Activated CD4-positive, CD25-positive, alpha-beta regulatory T cell treated with anti-CD3 and anti-CD28 coated beads, Interleukin-2, amount 50 U/mL, for 16 hours (primary cell): Measurements from ENCODE around the gene ZMAT3.

Experiments
- DNase-seq: peaks from one replicate; pipeline ENCODE4 v3.0.0-alpha.2; 2020; ENCODE audit warnings: low read depth, low spot score

The ZMAT3 gene

GRCh38 chr3:179021119-179021903 is 50.3 kb downstream of the ZMAT3 start:
- no peak for DNase-seq

- DNase-seq: no peak
Measured at GRCh38 chr3:179020112-179020511, 51.5 kb downstream of the ZMAT3 start.

GRCh38 chr3:179018808-179019207 is 52.8 kb downstream of the ZMAT3 start:
- DNase-seq: no peak

- DNase-seq: no peak
Measured at GRCh38 chr3:179016979-179017670, 54.5 kb downstream of the ZMAT3 start.

DNA sequence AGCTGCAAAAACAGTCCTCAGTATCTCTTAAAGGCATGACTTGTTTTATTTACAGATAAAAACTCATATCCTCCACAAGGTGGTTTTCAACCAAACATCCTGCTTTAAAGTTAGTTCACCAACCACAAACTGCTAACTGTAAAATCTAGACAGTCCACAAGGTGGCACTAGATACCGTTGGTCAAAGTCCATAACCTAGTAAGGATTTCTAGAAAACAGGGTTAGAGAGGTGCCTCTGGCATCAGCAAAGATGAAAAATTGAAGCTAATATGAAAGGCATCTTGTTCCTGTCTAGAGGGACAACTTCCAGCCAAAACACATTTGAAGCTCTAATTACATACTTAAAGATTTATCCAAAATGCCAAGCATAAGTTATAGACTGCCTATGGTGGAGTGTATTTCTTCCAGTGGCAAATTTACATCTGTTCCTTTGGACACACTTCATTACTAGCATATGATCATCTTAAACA is 56.0 kb downstream of the ZMAT3 start:
- peak; percentile 50 for DNase-seq

GRCh38 chr3:179005706-179006105 is 65.9 kb downstream of the ZMAT3 start:
- DNase-seq: no peak

DNA sequence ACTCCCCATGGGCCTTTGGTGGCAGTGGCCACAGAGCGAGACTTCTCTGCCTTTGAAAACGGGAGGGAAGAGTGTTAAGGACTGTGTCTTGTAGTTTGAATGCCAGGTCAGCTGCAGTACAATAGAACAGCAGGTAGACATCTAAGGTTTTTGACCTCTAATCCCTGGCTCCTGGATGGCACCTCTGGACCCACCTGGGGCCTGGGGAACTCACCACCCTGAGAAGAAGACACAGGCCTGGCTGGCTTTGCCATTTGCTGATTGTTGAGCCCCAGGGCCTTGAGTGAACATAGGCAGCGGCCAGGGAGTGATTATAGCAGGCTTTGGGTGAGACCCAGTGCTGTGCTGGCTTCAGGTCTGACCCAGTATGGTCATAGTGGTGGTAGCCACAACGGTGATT is 66.4 kb downstream of the ZMAT3 start:
- DNase-seq: no peak

- no peak for DNase-seq
Measured at GRCh38 chr3:179000659-179001058, 71.0 kb downstream of the ZMAT3 start.

- no peak for DNase-seq
Measured at GRCh38 chr3:179000144-179000543, 71.5 kb downstream of the ZMAT3 start.

DNA sequence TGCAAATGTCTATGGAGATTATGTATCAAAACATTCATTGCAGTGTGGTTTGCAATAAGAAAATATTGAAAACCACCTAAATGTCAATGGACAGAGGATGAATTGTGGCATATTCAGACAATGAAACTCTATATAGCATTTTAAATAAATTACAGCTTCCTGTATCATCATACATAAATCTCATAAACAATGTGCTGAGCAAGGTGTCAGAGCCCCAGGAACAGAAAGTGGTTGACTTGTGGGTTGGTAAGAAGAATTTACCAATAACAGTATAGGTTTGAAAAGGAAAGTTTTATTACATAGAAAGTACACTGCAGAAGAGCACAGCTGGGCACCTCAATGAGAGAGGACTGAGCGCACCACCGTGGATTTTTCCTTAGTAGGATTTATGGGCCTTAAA is 75.2 kb downstream of the ZMAT3 start:
- DNase-seq: no peak

DNA sequence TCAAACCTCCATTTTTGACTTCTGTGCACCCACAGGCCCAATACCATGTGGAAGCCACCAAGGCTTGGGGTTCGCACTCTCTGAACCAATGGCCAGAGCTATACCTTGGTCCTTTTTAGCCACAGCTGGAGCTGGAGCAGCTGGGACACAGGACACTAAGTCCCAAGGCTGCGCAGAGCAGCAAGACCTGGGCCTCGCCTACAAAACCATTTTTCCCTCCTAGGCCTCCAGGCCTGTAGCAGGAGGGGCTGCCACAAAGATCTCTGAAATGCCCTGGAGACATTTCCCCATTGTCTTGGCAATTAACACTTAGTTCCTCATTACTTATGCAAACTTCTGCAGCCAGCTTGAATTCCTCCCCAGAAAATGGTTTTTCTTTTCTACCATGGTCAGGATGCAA is 81.3 kb downstream of the ZMAT3 start:
- no peak for DNase-seq

GRCh38 chr3:178989821-178990220 is 81.8 kb downstream of the ZMAT3 start:
- no peak for DNase-seq

DNA sequence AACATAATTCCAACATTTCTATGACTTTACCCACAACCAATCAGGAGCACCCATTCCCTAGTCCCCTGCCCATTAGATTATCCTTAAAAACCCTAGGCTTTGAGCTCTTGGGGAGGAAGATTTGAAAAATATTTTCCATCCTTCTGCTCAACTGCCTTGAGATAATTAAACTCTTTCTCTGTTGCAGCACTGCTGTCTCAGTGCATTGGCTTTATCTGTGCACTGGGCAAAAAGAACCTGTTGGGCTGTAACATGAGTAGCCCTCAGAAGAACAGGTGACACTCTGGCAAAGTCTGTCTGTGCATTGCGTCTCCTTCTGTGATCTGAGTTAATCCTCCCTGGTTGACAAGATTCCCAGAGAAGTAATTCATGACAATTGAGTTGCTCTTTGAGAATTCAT is 83.9 kb downstream of the ZMAT3 start:
- no peak for DNase-seq

- DNase-seq: no peak
Measured at GRCh38 chr3:178986456-178986855, 85.2 kb downstream of the ZMAT3 start.

GRCh38 chr3:178982137-178982536 is 89.5 kb downstream of the ZMAT3 start:
- DNase-seq: no peak

- DNase-seq: no peak
Measured at GRCh38 chr3:178975320-178975719, 96.3 kb downstream of the ZMAT3 start.

- no peak for DNase-seq
Measured at GRCh38 chr3:178971614-178972013, 100.0 kb downstream of the ZMAT3 start.

DNA sequence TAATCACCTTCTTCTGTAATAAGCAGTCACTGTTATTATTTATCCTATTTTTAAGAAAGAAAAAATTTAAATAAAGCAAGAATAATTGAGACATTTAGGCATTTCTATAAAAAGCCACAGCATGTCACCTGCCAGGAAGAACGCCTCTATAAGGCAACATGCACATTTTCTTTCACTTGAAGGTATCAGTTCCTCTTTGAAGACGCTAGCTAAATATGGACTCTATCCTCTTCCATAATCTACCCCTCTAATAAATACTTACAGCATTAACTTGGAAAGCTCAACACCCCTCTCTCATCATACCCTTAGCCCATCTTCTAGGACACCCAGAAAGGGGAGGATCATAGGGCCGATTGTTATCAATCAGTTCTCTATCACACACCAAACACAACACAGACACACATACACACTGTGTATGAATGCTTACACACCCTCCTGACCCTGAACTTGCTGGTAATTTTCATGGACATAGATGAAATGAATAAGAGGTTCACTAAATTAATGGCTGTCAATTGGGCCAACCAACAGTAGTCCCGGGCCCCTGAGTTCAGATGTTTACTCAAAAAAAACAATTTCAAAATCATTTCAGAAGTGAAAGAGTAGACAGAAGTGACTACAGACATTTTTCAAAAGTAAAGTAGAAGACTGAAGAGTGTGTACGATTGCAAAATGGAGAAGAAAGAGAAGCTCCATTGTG is 102.5 kb downstream of the ZMAT3 start:
- DNase-seq: no peak
